Measurements from ENCODE around the gene GALNT18.
A peak's percentile ranks its signal among the peaks of the same experiment; 100 is the strongest.

The GALNT18 gene

GRCh38 chr11:11584937-11585336 lies 36.9 kb downstream of the GALNT18 start:
- DNase-seq: no peak

- no peak for DNase-seq
Observed at GRCh38 chr11:11584530-11584810, 37.3 kb downstream of the GALNT18 start.

DNA sequence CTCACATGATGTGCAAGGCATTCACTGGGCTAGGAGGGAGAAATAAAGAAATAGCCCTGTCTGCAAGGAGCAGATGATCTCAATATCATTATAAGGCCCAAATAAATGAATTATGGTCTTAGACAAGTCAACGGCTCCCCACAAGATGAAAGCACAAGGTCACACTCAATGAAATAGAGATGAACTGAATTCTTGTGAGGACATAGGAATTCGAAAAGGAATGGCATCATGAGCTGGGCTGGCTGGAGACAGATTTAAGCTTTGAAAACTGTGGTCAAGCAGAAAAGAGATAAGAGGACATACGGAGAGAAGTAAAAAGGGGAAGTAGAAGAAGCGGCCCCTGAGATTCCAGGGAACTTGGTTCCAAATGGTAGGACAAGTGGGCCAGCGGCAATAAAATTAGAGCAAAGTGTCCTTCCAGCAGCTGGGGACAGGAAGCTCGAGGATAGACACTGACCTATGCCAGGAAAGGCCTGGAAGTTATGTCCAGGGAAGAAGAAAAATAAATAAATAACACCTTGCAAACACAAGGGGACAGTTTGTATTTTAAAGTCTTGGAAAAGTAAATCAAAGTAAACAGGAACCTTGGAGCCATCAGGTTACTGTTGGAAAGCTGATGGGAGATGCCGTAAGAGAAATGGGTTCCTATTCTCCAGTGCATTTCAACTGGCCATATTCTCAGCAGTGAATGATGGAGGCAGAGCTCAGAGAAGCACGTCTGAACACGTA lies 37.8 kb downstream of the GALNT18 start:
- DNase-seq: peak; percentile 33

DNA sequence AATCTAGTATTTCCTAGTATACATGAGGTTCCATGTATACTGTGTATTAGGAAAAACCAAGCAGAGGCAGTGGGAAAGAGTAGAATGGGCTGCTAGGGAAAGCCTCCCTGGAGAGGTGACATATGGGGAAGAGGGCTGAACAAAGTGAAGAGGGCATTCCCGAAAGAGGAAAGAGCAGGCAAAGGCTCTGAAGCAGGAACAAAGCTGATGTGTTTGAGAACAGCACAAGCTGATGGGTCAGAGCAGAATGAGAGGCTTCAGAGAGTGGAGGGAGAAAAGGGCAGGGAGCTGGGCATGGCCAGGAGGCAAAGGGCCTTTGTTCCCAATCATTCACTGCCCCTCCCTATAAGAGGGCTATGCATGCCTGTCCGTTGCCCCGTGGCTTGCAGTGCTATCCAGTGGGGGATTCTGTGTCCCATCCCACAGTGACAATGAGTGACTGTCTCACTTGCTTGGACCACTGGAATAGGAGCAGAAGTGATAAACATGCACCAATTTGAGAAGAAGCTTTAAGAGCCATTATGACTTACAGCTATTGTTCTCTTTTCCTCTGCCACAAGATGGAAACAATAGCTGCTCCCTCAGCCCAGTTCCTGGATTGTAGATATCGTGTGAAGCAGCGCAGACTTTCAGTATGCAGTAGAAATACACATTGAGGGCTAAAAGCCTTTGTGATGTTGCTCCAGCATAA lies 39.6 kb downstream of the GALNT18 start:
- DNase-seq: no peak

GRCh38 chr11:11581481-11581880 lies 40.3 kb downstream of the GALNT18 start:
- DNase-seq: no peak

- DNase-seq: no peak
Observed at GRCh38 chr11:11580841-11581411, 40.9 kb downstream of the GALNT18 start.

DNA sequence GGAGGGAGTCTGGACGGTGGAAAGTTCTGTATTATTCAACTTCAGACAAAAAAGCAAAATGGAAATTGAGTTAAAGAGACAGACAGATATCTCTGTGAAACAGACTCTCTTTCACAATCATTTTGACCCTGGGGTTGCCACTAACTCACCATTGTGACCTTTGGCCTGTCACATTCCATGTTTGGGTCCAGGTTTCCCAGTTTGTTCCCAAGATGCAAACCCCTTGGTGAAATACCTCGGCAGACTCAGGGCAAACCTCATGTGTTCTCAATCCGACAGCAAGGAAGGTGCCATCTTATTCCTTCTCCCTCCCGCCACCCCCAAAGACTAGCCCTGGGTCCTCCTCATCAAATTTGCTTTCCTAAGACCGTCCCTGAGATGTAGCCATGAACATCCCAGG lies 41.8 kb downstream of the GALNT18 start:
- DNase-seq: no peak

GRCh38 chr11:11579012-11579988 lies 42.5 kb downstream of the GALNT18 start:
- DNase-seq: no peak

- DNase-seq: no peak
Observed at GRCh38 chr11:11577932-11578911, 43.6 kb downstream of the GALNT18 start.

- no peak for DNase-seq
Observed at GRCh38 chr11:11577251-11577855, 44.5 kb downstream of the GALNT18 start.

DNA sequence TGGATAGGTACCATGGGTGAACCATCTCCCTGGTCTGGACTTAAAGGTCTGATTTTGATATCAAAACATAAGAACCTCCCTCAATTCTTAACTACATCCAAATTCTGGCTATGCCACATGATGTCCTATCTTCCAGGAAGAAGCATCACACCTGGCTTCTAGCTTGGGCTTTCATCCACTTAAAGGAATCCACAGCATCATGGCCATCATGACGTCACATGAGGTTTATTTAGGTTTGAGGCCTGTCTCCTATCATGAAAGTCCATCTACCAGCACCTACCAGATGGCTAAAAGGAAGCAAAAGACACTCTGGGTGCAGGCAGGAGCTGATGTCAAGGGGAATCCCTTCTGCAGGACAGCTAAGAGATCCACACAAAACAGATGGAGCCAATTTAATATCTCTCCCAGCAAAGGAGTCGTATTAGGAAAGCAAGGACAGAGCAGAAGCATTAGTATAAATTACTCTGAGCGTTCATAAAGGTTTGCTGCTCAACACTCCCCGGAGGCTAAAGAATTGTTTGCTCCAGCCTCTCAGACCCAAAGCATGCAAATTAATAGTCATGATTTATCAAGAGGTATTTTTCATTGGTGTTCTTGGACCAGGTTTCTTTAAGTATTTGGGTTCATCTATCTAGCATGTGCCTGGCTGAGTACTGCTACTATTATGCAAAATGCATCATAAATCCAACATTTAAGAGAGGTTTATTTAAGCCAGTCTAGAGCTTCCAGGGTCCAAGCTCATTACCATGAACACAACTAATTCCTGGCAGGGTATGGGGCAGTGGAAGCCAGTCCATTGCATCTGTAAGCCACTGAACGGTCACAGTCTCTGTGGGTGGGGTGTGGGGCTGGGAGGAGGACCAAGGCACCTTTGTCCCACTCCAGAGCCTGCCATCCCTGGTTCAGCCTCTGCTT lies 47.2 kb downstream of the GALNT18 start:
- DNase-seq: no peak

DNA sequence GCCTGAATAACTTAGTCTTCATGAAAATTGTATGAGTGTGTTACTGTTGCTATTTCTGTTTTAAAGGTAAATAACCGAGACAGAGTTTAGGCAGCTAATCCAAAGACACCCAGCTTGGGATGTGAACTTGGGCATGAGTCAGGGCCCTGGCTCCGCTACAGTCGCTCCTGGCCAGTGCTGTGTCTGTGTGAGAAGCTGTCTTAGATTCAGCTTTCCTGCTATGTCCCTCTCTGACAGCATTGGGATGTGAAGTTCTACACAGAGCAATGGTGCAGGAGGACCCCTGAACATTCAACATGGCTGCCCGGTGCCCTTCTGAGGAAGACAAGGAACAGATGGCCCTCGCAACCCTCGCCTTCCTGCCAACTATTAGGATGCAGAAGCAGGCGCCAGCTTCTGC lies 49.4 kb downstream of the GALNT18 start:
- no peak for DNase-seq

DNA sequence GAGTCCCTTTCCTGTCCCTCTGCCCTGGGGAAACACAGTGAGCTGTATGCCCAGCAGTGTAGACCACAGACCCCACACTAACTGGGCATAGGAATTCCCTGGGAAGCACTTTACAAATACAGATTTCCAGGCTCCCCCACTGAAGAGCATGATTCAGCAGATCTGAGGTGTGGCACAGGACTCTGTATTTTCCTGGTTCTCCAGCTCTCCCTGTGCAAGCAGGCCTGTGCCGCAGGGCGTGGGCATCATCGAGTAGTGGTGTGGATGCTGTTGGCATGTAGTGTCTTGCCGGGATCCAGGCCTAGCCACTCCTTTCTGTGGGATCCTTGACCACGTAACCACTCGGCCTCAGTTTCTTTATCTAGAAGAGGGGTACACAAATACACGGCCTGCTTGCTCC lies 49.9 kb downstream of the GALNT18 start:
- no peak for DNase-seq

DNA sequence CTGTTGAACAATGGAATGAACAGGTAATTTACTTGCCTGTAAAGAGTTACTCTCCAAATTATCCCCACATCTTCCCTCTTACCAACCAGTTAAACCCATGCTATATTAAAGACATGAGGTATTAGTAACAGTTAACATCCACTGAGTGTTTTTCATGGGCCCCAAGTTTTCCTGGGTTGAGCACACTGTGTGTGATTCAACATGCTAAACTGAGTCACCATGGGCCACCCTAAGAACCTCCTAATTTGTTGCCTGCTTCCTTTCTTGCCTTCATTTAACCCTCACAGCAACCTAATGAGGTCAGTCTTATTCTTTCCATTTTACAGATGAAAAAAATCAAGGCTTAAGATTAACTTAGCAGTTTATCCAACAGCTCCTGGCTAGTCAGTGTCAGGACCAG lies 51.0 kb downstream of the GALNT18 start:
- DNase-seq: no peak

GRCh38 chr11:11569936-11570491 lies 51.8 kb downstream of the GALNT18 start:
- DNase-seq: peak; percentile 51

GRCh38 chr11:11568651-11569229 lies 53.1 kb downstream of the GALNT18 start:
- peak; percentile 15 for DNase-seq

DNA sequence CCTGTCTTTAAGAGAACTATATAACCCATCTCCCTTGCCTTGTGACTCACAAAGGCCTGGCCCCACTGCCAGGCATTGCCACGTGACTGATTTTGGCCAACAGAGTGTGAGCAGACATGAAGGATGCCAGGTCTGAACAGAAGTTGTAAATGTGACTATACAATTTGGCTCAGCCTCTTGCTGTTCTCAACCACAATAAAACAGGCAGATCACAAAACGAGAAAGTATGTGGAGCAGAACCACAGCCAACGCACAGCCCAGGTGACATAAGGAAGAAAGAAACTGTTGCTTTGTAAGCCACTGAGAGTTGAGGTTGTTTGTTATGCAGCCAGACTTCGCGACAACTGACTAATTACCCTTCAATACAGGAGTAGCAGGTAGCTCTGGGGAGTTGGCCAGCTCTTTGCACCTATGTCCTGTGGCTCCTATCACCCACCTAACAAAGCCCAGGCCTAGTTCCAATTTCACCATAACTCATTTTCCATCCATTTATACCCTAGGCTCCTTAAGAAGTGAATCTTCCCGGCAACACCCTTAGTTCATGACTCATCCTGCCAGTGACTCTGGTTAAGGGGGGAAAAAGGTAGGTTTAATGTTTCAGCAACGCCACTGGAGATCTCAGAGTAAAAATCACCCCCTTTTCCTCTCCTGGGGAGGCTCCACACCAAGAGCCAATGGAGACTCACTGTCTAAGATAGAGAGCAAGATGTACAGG lies 53.7 kb downstream of the GALNT18 start:
- DNase-seq: no peak

- peak; percentile 78 for DNase-seq
Observed at GRCh38 chr11:11565636-11566035, 56.2 kb downstream of the GALNT18 start.

Data from MV-4-11 (cell line).